Stomach smooth muscle (tissue), 2 donors: ENCODE data around the gene ADAMTS12.

Experiments
- H3K27ac ChIP-seq: one replicate; pipeline ENCODE4 v1.7.0; 2013; ENCODE audit warnings: mild to moderate bottlenecking, low read length, inconsistent platforms
- H3K27me3 ChIP-seq, 2 donors: one replicate each; pipeline ENCODE4 v1.7.0; 2013; ENCODE audit warnings: low read length in 2 of 2; ENCODE audit not compliant: insufficient read depth in 2 of 2, control insufficient read depth in 1 of 2
- H3K36me3 ChIP-seq, 2 donors: one replicate each; pipeline ENCODE4 v1.7.0; 2013; ENCODE audit warnings: low read length in 2 of 2; ENCODE audit not compliant: control insufficient read depth in 2 of 2, insufficient read depth in 2 of 2
- H3K4me1 ChIP-seq: one replicate; pipeline ENCODE4 v1.7.0; 2013; ENCODE audit warnings: low read length; ENCODE audit not compliant: control insufficient read depth, insufficient read depth
- H3K4me3 ChIP-seq, 2 donors: one replicate each; pipeline ENCODE4 v1.7.0; 2013; ENCODE audit warnings: low read length in 2 of 2
- H3K9ac ChIP-seq, 2 donors: one replicate each; pipeline ENCODE4 v1.7.0; 2013; ENCODE audit warnings: low read length in 2 of 2, mild to moderate bottlenecking in 1 of 2
- H3K9me3 ChIP-seq, 2 donors: one replicate each; pipeline ENCODE4 v1.7.0; 2013; ENCODE audit warnings: low read length in 2 of 2; ENCODE audit not compliant: control insufficient read depth in 2 of 2
- donor health status: healthy.
- donor health status: Pancreatic carcinoma.

The ADAMTS12 gene

DNA sequence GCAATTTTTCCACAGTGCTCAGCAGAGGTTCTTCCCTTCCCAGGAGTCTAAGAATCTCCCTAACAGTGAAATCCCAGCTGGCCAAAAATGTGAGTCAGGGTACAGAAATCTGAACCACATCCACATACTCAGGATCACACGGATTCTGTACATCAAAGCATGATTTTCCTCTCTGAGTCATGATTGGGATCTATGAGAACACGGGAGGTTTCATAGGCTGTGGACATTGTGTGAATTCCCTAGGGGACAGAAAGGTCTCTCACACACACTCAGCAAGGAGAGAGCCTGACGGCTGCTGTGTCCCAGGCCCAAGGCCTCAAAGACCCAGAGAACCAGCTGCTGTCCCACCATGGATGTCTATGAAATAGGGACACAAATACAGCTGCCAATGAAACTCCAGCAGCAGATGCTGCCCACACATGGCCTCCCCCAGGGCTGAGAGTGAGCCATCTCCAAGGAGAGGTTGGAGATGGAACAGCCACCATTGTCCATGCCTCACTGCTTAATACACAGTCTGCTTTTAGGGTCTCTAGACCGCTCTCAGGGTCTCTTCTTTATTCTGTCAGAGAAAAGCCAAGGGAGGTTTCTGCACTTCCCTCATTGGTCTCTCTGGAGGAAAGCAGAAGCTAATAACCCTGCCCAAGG lies 102.7 kb downstream of the ADAMTS12 start:
- Histone ChIP-seq H3K9me3 (no peaks in the 10 kb centered on the region), H3K27me3 (no peaks in the 10 kb centered on the region), H3K9ac (no peak overlapping the region), H3K36me3 (no peaks in the 10 kb centered on the region), H3K27ac (no peak overlapping the region), H3K4me3 (no peak overlapping the region), H3K4me1 (no peaks in the 10 kb centered on the region)

DNA sequence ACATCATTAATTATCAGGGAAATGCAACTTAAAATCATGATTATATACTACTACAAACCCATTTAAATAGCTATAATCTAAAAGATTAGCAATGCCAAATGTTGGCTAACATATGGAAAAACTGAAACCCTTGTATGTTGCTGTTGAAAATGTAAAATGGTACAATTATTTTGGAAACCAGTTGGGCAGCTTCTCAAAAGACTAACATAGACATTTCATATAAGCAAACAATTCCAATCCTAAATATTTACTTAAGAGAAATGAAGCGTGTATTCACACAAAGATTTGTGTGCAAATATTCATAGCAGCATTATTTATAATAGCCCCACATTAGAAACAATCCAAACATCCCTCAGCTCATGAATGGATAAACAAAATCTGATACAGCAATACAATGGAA lies 106.2 kb downstream of the ADAMTS12 start:
- no peak overlapping the region for H3K4me3 ChIP-seq
- no peaks in the 10 kb centered on the region for H3K4me1 ChIP-seq
- no peaks in the 10 kb centered on the region for H3K9me3 ChIP-seq
- no peaks in the 10 kb centered on the region for H3K27me3 ChIP-seq
- no peak overlapping the region for H3K27ac ChIP-seq
- H3K36me3 ChIP-seq, result no peaks in the 10 kb centered on the region
- no peak overlapping the region for H3K9ac ChIP-seq

DNA sequence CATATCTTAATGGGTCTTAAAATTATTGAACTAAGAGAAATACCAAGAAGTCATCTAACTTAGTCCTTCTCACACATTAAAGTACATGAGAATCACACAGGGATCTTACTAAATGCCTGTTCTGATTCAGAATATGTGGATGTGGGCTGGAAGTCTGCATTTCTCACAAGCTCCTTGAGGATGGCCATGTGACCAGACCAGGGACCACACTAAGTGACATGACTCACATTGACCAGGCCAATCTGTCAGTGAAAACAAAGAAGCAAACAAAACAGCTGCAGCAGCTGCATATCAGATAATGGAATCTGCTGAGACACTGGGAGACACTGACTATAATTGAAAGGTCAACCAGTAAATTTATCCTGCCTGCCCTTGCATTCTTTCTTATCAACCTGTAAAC lies 110.5 kb downstream of the ADAMTS12 start:
- Histone ChIP-seq H3K4me3 (no peak overlapping the region), H3K27ac (no peak overlapping the region), H3K9me3 (no peaks in the 10 kb centered on the region), H3K4me1 (no peaks in the 10 kb centered on the region), H3K27me3 (no peaks in the 10 kb centered on the region), H3K9ac (no peak overlapping the region), H3K36me3 (no peaks in the 10 kb centered on the region)

GRCh38 chr5:33776151-33776660 lies 115.6 kb downstream of the ADAMTS12 start:
- Histone ChIP-seq H3K4me1 (peaks cover 4% of the 10 kb centered on the region), H3K9ac (no peak overlapping the region), H3K27ac (no peak overlapping the region), H3K36me3 (no peaks in the 10 kb centered on the region), H3K9me3 (no peaks in the 10 kb centered on the region), H3K4me3 (no peak overlapping the region), H3K27me3 (no peaks in the 10 kb centered on the region)

DNA sequence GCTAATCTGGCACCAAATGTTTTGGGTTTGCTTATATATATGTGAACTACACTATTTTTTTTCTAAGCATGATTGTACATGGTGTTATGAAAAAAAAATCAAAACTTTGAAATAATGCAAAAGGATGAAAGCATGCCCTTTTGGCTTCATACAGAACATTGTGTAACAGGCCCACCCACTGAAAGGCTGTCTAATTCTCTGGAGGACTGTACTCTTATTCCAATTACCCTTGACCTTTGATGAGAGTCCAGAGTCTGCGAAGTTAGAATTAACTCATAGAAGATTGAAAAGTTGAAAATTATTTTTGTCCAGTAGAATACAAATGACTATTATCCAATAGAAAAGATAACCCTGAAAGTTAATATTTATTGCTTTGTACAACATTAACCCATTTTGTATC lies 117.4 kb downstream of the ADAMTS12 start:
- H3K27me3 ChIP-seq, result no peaks in the 10 kb centered on the region
- H3K9me3 ChIP-seq, result no peaks in the 10 kb centered on the region
- no peak overlapping the region for H3K27ac ChIP-seq
- H3K36me3 ChIP-seq, result no peaks in the 10 kb centered on the region
- no peak overlapping the region for H3K9ac ChIP-seq
- no peak overlapping the region for H3K4me3 ChIP-seq
- peaks cover 6% of the 10 kb centered on the region for H3K4me1 ChIP-seq

GRCh38 chr5:33772380-33772897 lies 119.4 kb downstream of the ADAMTS12 start:
- H3K9me3 ChIP-seq, result no peaks in the 10 kb centered on the region
- peaks cover 13% of the 10 kb centered on the region for H3K4me1 ChIP-seq
- H3K4me3 ChIP-seq, result no peak overlapping the region
- H3K36me3 ChIP-seq, result no peaks in the 10 kb centered on the region
- H3K27ac ChIP-seq, result no peak overlapping the region
- no peaks in the 10 kb centered on the region for H3K27me3 ChIP-seq
- no peak overlapping the region for H3K9ac ChIP-seq

DNA sequence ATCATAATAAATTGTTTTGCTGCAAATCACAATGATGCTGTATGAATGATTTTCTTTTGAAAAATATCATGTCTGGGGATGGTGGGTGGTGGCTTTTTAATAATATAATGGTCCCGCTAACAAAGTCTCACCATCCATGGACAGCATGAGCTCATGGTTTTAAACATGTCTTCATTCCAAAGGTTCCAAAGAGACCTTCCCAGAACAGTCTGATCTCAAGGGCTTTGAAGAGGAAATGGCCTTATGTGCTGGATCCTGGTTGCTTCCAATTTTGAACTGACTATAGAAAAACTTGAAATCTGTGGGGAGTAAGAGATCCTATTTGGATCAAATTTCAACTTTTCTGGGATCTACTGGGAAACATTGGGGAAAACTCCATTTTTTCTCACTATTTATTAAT lies 121.8 kb downstream of the ADAMTS12 start:
- Histone ChIP-seq H3K36me3 (no peaks in the 10 kb centered on the region), H3K9me3 (no peaks in the 10 kb centered on the region), H3K4me1 (peaks cover 13% of the 10 kb centered on the region), H3K27ac (no peak overlapping the region), H3K9ac (no peak overlapping the region), H3K4me3 (no peak overlapping the region), H3K27me3 (no peaks in the 10 kb centered on the region)

DNA sequence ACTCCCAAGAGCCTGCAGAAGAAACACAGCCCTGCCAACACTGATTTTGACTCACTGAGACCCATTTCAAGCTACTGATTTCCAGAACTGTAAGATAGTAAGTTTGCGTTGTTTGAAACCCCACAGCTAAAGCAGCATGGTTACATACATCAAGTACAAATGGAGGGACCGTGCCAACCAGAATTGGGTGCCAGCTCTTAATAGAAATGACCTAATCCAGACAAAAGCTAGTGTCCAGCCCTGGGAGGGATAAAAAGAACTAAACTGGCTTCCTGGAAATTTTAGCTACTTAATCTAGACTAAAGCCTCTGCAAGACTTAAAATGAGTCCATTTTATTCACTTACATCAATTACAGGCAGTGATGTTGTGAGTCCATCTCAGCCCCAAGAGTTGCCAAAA lies 122.6 kb downstream of the ADAMTS12 start:
- Histone ChIP-seq H3K9ac (no peak overlapping the region), H3K4me1 (peaks cover 13% of the 10 kb centered on the region), H3K27ac (no peak overlapping the region), H3K9me3 (no peaks in the 10 kb centered on the region), H3K4me3 (no peak overlapping the region), H3K27me3 (no peaks in the 10 kb centered on the region), H3K36me3 (no peaks in the 10 kb centered on the region)

DNA sequence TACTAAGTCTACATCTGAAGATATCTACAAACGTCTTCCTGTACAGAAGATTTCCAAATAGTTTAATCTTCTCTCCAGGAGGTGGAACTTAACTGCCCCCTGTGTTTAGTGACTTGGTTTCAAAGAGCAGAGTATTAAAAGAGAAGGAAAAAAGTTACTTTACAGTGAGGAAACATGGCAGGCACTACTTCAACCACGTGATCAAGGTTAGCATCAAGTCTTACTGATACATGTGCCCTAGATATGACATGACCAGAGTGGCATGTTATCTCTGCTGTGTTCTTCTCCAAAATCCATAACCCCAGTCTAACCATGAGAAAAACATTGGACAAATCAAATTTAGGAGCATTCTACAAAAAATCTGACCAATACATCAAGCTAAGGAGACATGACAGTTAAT lies 125.8 kb downstream of the ADAMTS12 start:
- no peaks in the 10 kb centered on the region for H3K27me3 ChIP-seq
- no peak overlapping the region for H3K9ac ChIP-seq
- no peaks in the 10 kb centered on the region for H3K36me3 ChIP-seq
- no peak overlapping the region for H3K4me3 ChIP-seq
- H3K9me3 ChIP-seq, result no peaks in the 10 kb centered on the region
- peaks cover 8% of the 10 kb centered on the region for H3K4me1 ChIP-seq
- no peak overlapping the region for H3K27ac ChIP-seq

- Histone ChIP-seq H3K4me1 (peaks cover 8% of the 10 kb centered on the region), H3K9me3 (no peaks in the 10 kb centered on the region)
Measured at GRCh38 chr5:33764786-33765185, 127.0 kb downstream of the ADAMTS12 start.

GRCh38 chr5:33763435-33763834 lies 128.4 kb downstream of the ADAMTS12 start:
- Histone ChIP-seq H3K27me3 (no peaks in the 10 kb centered on the region), H3K4me1 (no peaks in the 10 kb centered on the region), H3K9me3 (no peaks in the 10 kb centered on the region), H3K36me3 (no peaks in the 10 kb centered on the region), H3K27ac (no peak overlapping the region), H3K9ac (no peak overlapping the region), H3K4me3 (no peak overlapping the region)

More at GRCh38 chr5:33764786-33765185, 127.0 kb downstream of the ADAMTS12 start:
- H3K4me3 ChIP-seq, result no peak overlapping the region
- no peak overlapping the region for H3K27ac ChIP-seq
- H3K27me3 ChIP-seq, result no peaks in the 10 kb centered on the region
- no peak overlapping the region for H3K9ac ChIP-seq
- no peaks in the 10 kb centered on the region for H3K36me3 ChIP-seq
